Motor neuron (in vitro differentiated cells): Measurements from ENCODE around the gene DEFB123. TPM values are rescaled to one million over a fixed set of nuclear protein-coding genes. Genes with fewer than 3 reads are reported as not detected.
A peak's percentile ranks its signal among the peaks of the same experiment; 100 is the strongest.
"Not testable (repeated sequence)": the region's sequence is repeated elsewhere in the genome, so short reads cannot be mapped to it uniquely, and the experiment has no call there.

ENCODE experiments used
- ATAC-seq, 8 experiments: fragments of 200-7000 bp; cut with Tn5 transposase; replicated peaks in 6 of 8; 2 replicates each; pipeline ENCODE4 v1.8.0; 2021; ENCODE audit warnings: mild to moderate bottlenecking in 8 of 8, moderate library complexity in 8 of 8
- H3K27ac ChIP-seq, 2 donors: fragments of 250-450 bp; sonication (Bioruptor Pico); 2 replicates each; pipeline ENCODE4 v1.9.0; 2021; ENCODE audit warnings: antibody characterized with exemption in 2 of 2, mild to moderate bottlenecking in 2 of 2, moderate library complexity in 1 of 2
- H3K4me1 ChIP-seq, 2 donors: fragments of 250-450 bp; sonication (Bioruptor Pico); replicated peaks in 1 of 2; 2 replicates each; pipeline ENCODE4 v1.6.1; 2021; ENCODE audit warnings: antibody characterized with exemption in 2 of 2, mild to moderate bottlenecking in 2 of 2, moderate library complexity in 1 of 2
- H3K4me3 ChIP-seq, 5 donors: fragments of 250-450 bp; sonication (Bioruptor Pico); 2 replicates each; pipeline ENCODE4 v1.9.0; 2021; ENCODE audit warnings: antibody characterized with exemption in 5 of 5, mild to moderate bottlenecking in 5 of 5, moderate library complexity in 4 of 5
- WGBS, 10 experiments: fragments of 450-650 bp; shearing (Covaris generic); methylation state at CpG; one replicate each; pipeline ENCODE4 v1.0.0; 2022; 5-methylcytosine and 5-hydroxymethylcytosine counted together
- in situ Hi-C, 9 experiments: fragments of 400-800 bp; cut with MboI; loops; one replicate each; pipeline ENCODE4 v1.15.0; 2021; ENCODE audit warnings: low sequenced_read_pairs in 9 of 9, low pct_unique_long_range_greater_than_20kb in 2 of 9; ENCODE audit not compliant: unreplicated experiment in 9 of 9
- total RNA-seq, 8 experiments: library from RNA; unstranded; fragments of 300-600 nt; gene quantifications; 2 replicates each; pipeline versions ENCODE4 v1.2.3 to v1.2.4, GENCODE V29; 2022

DEFB123 gene
- total RNA-seq, 8 experiments from 2014 or later: not detected

- ATAC-seq: no peak
- H3K4me1 ChIP-seq: no peaks in the 10 kb centered on the region
- in situ Hi-C loops: no loop called here
- no peak overlapping the region for H3K27ac ChIP-seq
- 19 to 80% (median 38%) methylated on average over 3 to 11 of the region's 12 CpGs for WGBS, 10 experiments
- no peak overlapping the region for H3K4me3 ChIP-seq
Observed at GRCh38 chr20:31446084-31446819, 5.8 kb downstream of the DEFB123 start.

GRCh38 chr20:31449511-31450414, 9.3 kb downstream of the DEFB123 start:
- in situ Hi-C loops: no loop called here
- Histone ChIP-seq H3K4me3 (no peak overlapping the region), H3K27ac (no peak overlapping the region), H3K4me1 (no peaks in the 10 kb centered on the region)
- WGBS, 10 experiments: 9 to 83% (median 48%) methylated on average over 2 to 6 of the region's 8 CpGs
- peak in 2 of 8 experiments; percentile 52 to 61 for ATAC-seq

- Histone ChIP-seq H3K27ac (no peak overlapping the region), H3K4me1 (no peaks in the 10 kb centered on the region), H3K4me3 (no peak overlapping the region)
- in situ Hi-C loops: no loop called here
- 13 to 83% (median 48%) methylated on average over 1 to 2 of the region's 2 CpGs; no CpG with 5 or more reads in 3 of the 10 experiments for WGBS, 10 experiments
- peak in 2 of 8 experiments; percentile 34 to 88 for ATAC-seq
Observed at GRCh38 chr20:31452575-31452974, 12.1 kb downstream of the DEFB123 start.

- Histone ChIP-seq H3K4me1 (no peaks in the 10 kb centered on the region), H3K27ac (no peak overlapping the region), H3K4me3 (no peak overlapping the region)
- in situ Hi-C loops: no loop called here
- 67 to 100% (median 93%) methylated on average over 1 of the region's 1 CpG; no CpG with 5 or more reads in 3 of the 10 experiments for WGBS, 10 experiments
- ATAC-seq: no peak
Observed at GRCh38 chr20:31454361-31454760, 13.9 kb downstream of the DEFB123 start.

GRCh38 chr20:31470946-31471345, 30.5 kb downstream of the DEFB123 start:
- H3K27ac ChIP-seq, H3K4me1 ChIP-seq, H3K4me3 ChIP-seq, in situ Hi-C loops, ATAC-seq: not testable (repeated sequence)
- WGBS, 10 experiments: no CpG with 5 or more reads among the region's 33 CpGs

GRCh38 chr20:31472395-31473330, 32.2 kb downstream of the DEFB123 start:
- 0 to 69% (median 27%) methylated on average over 1 to 7 of the region's 8 CpGs; no CpG with 5 or more reads in 5 of the 10 experiments for WGBS, 10 experiments
- in situ Hi-C loops: no loop called here
- peaks cover 0 to 6% of the 10 kb centered on the region in 2 donors for H3K4me1 ChIP-seq
- H3K27ac ChIP-seq: no peak overlapping the region
- H3K4me3 ChIP-seq: no peak overlapping the region
- ATAC-seq: peak in 3 of 8 experiments; percentile 68 to 74 (median 70)

- WGBS, 10 experiments: 0 to 77% (median 52%) methylated on average over 1 to 5 of the region's 5 CpGs; no CpG with 5 or more reads in 1 of the 10 experiments
- peak in 1 of 8 experiments; percentile 8 for ATAC-seq
- in situ Hi-C loops: no loop called here
- H3K4me1 ChIP-seq: peaks cover 0 to 6% of the 10 kb centered on the region in 2 donors
- H3K4me3 ChIP-seq: no peak overlapping the region
- H3K27ac ChIP-seq: no peak overlapping the region
Observed at GRCh38 chr20:31473331-31474096, 33.1 kb downstream of the DEFB123 start.

GRCh38 chr20:31474097-31474436, 33.6 kb downstream of the DEFB123 start:
- peaks cover 0 to 6% of the 10 kb centered on the region in 2 donors for H3K4me1 ChIP-seq
- no peak overlapping the region for H3K4me3 ChIP-seq
- ATAC-seq: no peak
- WGBS, 10 experiments: 20 to 63% (median 44%) methylated on average over 1 to 2 of the region's 2 CpGs; no CpG with 5 or more reads in 5 of the 10 experiments
- no peak overlapping the region for H3K27ac ChIP-seq
- in situ Hi-C loops: no loop called here

- H3K4me3 ChIP-seq: peak within 1 kb of the TSS in 3 of 5 donors; percentile 3 to 17 (median 9)
- H3K4me1 ChIP-seq: peaks cover 0 to 6% of the 10 kb centered on the region in 2 donors
- ATAC-seq: peak; percentile 16 to 91 (median 70)
- no peak within 1 kb of the TSS for H3K27ac ChIP-seq
- in situ Hi-C loops: no loop called here
- 0 to 22% (median 5%) methylated on average over 1 to 11 of the region's 33 CpGs; no CpG with 5 or more reads in 2 of the 10 experiments for WGBS, 10 experiments
Observed at GRCh38 chr20:31474758-31475427, 34.5 kb downstream of the DEFB123 start, which contains the start of the genes DEFB124 and REM1. Gene DEFB124, minus strand, starts transcription at chr20:31475127. Its CDS starts 2,114 bp downstream, at chr20:31473013. Gene REM1, plus strand, starts transcription at chr20:31475288. Its CDS starts 1,158 bp downstream, at chr20:31476446.

GRCh38 chr20:31475472-31476293, 35.3 kb downstream of the DEFB123 start:
- H3K27ac ChIP-seq: no peak overlapping the region
- in situ Hi-C loops: no loop called here
- WGBS, 10 experiments: 0 to 40% (median 17%) methylated on average over 1 to 3 of the region's 29 CpGs; no CpG with 5 or more reads in 5 of the 10 experiments
- peak overlapping the region in 3 of 5 donors; percentile 3 to 17 (median 9) for H3K4me3 ChIP-seq
- peak in 4 of 8 experiments; percentile 23 to 50 (median 40) for ATAC-seq
- H3K4me1 ChIP-seq: peaks cover 0 to 6% of the 10 kb centered on the region in 2 donors

- in situ Hi-C loops: no loop called here
- Histone ChIP-seq H3K4me1 (peaks cover 0 to 6% of the 10 kb centered on the region in 2 donors), H3K27ac (no peak overlapping the region), H3K4me3 (no peak overlapping the region)
- WGBS, 10 experiments: 47% methylated on average over 3 of the region's 6 CpGs; no CpG with 5 or more reads in 9 of the 10 experiments
- ATAC-seq: no peak
Observed at GRCh38 chr20:31476294-31476585, 35.8 kb downstream of the DEFB123 start.
